GM18858 (cell line): ENCODE measurements around the gene FRMD4A.
"Not testable (repeated sequence)": the region's sequence is repeated elsewhere in the genome, so short reads cannot be mapped to it uniquely, and the experiment has no call there.

Experiments
- ATAC-seq: cut with Tn5 transposase; IDR thresholded peaks from one replicate; pipeline ENCODE4 v1.9.1; 2021; ENCODE audit not compliant: unreplicated experiment

The FRMD4A gene

DNA sequence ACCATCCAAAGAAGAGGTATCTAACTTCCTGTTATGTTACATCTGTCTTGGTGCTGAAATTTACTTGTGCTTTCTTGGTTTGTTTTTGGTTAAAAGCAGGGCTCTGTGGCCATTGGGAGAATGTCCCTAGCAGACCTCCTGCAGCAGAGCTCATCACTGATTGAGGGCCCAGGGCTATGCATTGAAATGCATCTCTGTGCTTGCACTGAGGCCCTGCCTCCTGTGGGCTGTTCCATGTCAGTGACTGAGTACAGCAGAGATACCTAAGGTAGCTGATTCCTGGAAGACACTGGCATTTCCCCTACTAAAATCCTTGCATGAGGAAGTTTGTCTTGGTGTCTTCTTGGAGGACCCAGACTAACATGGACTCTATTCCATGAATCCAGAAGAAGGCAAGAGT is 213.9 kb downstream of the FRMD4A start:
- no peak for ATAC-seq

DNA sequence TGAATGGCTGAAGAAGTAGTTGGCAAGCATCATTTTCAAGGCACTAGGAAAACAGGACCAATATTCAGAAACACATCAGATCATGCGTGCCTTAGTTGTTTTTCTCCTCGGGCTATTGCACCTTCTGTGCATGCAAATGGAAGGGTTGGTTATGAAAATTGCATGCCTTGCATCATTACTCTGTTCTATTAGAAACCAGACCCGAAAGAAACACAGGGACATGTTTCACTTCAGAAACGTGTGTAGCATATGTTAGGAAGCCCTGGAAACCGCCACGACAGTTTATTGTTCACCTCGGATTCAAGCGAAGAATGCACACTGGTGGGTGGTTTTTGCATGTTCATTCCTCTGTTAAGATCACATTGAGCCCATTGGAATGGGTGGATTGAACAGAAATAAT is 214.7 kb downstream of the FRMD4A start:
- ATAC-seq, result no peak

DNA sequence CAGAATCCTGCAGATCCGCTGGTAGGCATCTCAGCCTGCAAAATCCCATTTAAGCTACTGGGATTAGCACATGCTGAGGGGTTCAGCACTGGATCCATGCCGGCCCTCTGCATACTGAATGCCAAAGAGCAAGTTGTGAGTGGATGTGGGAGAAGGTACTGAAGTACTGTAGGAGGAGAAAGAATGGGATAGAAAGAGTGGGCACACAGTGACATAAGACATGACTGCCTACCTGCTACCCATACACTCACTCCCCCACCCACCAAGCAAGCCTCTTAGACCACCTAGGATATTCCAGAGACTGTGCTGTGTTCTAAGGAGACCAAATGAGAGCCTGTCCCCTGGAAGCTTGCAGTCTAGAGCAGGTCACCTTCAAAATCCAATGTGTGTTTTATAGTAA is 215.9 kb downstream of the FRMD4A start:
- ATAC-seq, result no peak

DNA sequence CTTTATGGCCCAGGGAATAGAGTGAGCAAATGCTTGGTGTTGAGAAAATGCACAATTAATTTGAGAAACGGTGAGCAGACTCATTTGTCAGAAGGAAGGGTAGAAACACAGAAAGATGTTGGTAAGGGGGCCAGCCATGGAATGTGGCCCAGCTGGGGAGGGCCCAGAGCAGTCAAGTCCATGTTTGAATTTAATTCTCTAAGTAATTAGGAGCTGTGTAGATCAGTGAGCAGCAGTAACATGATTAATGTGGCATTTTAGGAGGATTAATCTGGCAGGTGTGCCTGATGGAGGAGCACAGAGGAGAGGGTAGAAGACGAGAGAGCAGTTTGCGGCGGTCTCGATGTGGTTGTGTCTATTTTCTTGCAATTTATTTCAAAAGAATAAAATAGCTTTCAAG is 218.7 kb downstream of the FRMD4A start:
- ATAC-seq, result no peak

DNA sequence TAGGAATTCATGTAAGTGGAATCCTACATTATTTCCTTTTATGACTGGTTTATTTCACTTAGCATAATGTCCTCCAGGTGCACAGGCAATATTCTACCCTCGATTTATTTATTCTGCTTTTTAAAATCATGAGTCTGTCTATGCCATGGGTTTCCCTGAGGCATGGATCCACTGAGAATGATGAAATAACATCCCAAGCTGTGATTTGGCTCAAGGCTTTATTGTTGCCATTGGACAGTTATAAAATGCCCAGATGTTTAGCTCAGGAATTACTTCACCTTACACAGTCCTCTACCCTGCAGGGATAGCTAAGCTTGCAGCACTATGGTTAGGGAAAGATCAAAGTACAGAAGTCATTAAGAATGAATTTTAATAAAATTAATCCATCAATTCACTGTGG is 219.5 kb downstream of the FRMD4A start:
- no peak for ATAC-seq

DNA sequence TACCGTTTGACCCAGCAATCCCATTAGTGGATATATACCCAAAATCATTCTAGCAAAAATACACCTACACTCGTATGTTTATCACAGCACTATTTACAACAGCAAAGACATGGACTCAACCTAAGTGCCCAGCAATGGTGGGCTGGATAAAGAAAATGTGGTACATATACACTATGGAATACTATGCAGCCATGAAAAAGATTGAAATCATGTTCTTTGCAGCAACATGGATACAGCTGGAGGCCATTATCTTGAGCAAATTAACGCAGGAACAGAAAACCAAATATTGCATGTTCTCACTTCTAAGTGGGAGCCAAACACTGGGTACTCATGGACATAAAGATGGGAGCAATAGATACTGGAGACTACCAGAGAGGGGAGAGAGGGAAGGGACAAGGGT is 223.9 kb downstream of the FRMD4A start:
- ATAC-seq, result no peak

DNA sequence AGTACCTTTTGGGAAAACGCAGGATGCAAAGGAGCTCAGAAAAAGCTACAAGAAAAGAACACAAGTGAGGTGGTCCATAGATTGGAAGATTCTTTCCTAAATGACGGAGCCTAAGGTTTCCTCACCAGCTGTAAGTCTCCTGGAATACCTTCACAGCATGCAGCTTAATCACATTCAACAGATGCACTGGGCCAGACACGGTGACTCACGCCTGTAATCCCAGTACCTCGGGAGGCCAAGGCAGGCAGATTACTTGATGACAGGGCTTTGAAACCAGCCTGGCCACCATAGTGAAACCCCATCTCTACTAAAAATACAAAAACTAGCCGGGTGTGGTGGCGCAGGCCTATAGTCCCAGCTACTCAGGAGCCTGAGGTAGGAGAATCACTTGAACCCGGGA is 228.7 kb downstream of the FRMD4A start:
- no peak for ATAC-seq

DNA sequence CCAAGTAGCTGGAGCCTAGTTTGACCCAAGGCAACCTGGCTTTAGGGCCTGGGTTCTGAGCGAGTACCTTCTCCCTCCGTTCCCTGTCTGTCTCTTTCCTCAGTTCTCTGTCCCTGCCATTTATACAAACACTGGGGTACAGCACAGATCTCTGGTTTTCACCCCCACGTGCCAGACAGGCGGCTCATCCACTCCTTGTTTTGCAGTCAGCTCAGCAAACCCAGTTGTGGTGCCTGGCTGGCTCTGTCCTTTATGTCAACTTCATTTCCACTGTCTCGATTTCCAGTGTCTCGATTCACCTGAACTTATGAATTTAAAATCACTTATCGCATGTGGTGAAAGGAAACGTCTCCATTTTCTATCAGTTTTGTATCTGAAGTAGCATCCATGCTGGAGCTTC is 230.8 kb downstream of the FRMD4A start:
- no peak for ATAC-seq

DNA sequence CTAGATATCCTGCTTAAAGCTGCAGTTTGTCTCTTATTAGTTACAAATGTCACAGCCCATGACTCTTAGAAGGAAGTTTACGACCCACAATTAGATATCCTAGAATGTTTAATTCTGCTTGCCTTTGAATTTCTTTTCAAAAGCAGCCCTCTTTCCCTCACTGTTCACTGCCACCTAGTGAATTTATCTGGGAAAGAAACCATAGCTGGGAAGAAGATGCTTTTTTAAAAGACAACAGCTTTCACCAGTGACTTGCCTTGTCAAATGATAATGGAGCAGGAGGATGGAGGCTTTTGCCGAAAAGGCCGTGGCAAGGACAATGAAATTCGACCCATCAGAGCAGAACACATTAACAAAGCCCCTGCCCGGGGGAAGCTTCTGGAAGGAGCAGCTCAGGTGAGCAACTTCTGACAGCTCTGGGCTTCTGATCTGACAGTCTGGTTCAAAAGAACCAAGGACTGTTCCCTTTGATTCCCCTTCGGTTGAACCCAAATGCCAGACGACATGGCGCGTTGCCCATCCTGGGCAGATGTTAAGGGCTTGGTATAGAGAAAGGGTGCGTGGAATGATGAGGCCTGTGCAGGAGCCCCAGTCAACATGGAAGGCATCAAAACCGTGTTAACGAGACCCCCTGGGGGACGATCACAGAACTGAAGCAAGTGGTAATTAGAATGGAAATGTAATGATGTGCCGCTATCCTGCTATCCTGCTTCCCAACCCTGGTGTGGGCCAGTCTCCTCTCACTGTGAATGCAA is 236.8 kb downstream of the FRMD4A start:
- ATAC-seq, result no peak

DNA sequence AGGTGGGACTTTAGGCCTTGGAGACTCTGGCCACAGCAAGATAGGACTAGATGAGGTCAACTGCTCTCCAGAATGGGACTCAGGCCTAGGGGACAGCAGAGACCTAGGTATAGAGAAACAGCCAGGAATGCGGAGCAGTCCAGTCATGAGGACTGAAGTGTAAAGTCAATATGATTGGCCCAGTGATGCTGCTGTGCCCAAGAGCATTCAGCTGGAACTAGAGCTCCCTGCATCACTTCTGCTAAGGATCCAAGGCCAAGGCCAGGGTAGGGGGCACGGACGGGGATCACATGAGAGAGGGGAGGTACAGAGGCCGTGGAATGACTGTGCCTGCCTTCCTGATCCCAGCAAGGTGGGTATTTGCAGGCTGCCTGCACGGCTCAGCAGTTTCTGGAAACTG is 237.9 kb downstream of the FRMD4A start:
- no peak for ATAC-seq

DNA sequence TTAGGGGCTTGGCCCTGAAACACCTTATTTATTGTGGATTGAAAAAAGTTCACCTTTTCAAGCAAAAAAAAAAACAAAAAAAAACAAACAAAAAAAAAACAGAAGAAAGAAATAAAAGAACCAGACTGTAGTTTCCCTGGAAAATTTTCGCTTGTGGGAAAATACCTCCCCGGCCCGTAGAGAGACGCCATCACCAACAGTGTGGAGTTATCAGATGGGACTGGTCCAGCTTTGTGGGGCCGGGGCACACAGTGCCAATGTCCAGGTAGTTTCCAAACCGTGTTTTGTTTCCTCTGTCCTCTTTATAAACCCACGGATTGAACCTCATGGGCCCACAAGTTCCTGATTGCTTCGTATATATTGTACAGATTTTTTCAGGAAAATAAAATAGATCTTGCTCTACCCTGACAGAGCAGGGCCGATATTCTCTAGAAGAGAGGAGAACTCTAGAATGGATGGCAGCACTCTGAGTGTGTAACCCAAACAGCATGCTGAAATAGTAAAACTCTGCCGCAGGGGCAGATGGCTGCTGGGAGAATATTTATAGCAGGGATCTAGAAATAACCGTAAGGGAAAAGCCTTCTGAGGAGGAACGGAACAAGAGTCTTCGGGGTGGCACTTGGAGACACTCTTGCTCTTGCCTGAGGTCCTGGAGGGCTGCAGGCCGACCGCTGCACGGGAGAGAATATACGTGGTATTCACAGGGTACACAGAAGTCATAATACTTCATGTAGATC is 241.0 kb downstream of the FRMD4A start:
- ATAC-seq, result no peak

DNA sequence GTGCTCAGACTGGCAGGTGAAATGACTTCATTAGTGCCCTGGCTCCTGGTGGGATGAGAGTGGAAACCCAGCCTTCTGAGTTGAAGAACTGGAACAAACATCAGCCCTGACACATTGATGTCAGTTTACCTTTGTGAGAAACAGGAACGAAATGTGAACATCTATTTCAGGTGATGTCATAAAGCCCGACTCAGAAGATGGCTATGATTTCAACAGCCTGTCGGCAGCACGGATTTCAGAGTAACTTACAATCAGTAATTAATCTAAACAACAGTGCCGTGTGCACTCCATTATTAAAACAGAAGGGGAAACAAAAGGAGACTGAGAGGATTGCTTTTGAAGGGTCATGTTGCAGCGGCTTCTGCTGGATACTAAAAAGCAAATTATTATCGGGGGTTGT is 243.2 kb downstream of the FRMD4A start:
- no peak for ATAC-seq

DNA sequence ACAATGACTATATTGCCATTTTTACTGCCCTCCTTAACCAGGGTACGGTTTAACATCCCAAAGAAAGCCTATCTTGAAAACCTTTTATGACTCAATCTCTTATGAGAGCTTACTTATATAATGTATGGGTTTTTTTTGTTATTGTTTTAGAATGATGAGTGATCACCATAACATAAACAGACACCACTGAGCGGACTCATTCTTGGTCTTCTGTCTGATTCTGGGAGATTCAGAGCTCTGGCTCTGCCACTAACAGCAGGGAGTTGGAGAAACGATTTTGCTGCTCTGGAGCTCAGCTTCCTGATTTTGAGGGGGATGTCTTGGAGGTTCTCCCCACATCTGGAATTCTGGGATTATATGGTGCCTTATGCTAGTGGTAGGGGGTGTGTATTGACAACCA is 244.1 kb downstream of the FRMD4A start:
- ATAC-seq, result no peak

DNA sequence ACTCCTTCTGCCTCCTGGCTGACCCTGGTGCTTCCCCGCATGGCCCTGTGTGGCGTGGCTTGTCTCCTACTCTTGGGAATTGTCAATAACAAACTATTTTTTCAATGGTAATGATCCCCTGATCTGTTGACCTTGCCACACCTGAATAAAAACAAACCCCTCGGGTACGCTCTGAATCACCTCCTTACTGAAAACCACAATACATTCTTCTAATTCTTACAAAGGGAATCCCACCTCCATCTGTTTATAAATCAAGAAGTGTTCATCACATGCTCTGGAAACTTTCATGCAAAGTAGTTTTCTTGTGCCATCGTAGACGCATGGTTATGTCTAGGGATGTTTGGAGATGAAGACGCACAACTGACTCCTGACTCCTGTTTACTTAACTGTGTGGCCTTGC is 245.8 kb downstream of the FRMD4A start:
- no peak for ATAC-seq

DNA sequence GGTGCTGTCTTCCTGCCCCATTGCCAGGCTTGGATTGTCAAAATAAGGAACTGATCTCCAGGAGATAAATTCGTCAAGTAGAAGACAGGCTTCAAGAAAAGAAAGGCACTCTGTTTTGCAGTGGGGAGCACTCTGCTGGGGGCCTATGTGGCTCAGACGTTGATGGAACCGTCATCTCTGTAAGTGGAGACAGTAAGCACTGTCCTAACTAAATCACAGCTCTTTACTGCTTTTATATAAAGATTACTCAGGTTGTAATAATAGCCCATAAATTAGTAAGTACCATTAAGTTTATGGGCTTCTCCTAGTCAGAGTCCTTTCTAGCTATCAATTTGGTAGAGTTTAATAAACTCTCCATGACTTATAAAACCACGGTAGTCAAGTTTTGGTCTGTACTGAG is 249.9 kb downstream of the FRMD4A start:
- ATAC-seq, result no peak

DNA sequence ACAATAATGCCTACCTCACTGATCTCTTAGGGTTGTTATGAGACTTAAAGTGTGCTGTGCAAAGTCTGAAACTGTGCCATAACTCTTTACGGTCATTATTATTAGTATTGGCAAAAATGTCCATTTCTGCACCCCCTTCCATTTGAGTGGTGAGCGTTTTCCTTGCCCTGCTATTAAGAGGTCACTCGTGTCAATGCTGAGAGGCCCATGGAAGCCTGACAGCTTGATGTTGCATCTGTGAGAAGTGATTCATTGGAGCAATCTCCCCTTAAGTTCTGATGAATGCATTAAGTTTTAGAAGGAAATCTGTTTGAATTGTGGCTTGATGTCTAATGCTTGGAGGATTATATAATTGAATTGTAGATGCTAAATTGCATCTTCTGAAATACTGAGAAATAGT is 253.3 kb downstream of the FRMD4A start:
- no peak for ATAC-seq

DNA sequence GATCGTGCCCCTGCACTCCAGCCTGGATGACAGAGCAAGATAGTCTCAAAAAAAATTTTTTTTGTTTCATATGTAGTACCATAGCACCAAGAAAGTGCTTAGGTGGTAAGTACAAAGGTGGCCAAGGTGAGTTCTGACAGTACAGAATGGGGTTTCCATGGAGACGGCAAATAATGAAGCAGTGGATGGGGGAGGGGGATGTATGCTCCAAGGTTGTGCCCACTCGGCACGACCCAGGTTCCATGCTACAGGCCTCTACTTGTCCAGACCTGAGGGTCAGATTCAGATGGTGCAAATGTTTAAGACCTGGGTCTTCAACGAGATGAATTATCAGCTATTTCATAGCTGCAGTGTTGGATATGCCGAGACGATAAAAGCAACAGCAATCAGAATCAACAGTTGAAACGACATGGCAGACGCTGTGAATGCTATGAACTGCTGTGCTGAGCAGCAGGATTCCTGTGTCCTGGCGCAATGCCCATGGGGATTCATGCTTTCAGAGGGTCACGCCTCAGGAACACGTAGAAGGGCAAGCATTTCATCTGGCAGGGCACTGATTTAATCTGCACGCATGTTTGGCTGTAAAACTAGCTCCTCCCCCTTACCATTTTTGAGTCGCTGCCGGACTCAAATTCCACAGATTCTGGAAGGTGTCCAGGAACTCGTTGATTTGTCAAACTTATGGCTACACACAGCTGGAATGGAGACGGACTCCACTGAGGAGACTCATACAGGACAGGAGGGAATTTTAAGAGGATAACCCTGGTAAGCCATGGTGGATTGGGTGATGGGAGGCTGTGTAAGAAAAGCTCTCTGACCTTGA is 256.5 kb downstream of the FRMD4A start:
- no peak for ATAC-seq

DNA sequence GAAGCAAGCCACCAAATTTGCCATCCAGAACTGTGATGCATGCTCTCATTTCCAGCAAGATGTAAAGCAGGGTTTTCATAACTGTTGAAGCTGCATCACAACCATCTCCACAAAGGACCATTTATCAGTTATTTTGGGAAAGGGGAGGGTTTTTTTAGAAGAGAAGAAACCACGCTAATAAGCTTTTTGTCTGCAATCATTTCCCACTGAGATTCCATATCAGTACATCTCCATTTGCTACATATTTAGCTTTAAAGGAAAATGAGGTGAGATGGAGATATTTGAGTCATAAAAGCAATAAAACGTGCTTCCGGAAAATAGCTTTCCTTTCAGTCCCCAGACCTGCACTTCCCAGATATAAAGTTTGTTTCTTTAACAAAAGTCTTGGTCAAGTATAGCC is 258.2 kb downstream of the FRMD4A start:
- no peak for ATAC-seq

DNA sequence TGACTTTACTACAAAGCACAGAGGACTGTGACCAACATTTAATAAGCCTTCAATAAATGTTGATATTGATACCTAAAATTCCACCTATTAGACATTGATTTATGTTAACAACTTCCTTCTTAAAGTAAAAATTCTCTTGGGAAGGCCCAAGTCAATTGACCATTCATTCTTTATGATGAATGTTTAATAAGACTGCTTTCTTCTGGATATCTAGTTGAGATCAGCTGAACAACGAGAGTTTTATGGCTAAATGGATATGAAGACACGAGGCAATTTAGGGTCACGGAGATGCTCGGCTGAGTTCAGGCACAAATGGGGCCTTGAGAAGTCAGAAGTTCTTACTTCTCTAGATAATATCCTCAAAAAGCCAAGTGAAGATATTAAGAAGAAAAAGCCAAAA is 258.8 kb downstream of the FRMD4A start:
- ATAC-seq, result no peak

DNA sequence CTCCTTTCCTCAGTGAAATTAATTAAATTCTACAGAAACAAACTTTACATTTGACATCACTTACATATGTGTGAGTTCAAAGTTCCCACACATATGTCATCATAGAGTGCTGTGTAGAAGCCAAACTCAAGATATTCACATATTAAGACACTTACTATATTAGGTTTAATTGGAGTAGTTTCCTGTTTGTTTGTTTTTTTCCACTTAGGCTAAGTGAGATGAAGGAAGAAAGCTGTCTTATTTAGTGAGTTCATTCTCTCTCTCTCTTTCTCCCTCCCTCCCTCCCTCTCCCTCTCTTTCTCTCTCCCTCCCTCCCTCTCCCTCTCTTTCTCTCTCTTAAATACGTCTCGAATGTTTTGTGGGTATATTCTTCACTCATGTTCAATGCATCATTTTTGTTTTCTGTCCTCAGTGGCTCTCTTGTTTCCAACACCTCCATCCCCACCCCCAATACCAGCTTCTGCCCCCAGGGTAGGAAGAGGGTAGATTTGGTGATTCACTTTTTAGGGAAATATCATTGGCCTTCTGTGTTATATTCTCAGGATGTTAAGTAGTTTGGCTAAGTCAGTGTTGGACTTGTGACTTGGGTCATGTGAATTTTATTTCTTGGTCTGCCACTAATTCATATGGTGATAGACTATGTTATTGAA is 262.0 kb downstream of the FRMD4A start:
- no peak for ATAC-seq

DNA sequence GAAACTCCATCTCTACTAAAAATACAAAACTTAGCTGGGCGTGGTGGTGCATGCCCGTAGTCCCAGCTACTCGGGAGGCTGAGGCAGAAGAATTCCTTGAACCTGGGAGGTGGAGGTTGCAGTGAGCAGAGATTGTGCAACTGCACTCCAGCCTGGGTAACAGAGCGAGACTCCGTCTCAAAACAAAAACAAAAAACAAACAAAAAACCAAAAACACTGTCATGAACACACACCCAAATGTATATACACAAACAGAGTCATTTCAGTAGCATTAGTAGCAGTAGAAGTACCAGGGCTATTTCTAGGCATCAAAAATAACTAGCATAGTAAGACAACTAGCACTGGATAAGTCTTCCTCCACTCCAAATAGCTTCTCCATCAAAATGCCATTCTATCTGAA is 263.1 kb downstream of the FRMD4A start:
- ATAC-seq, result not testable (repeated sequence)
